ENCODE measurements around the gene FASTK. TPM values are rescaled to one million over a fixed set of nuclear protein-coding genes. Genes with fewer than 3 reads are reported as not detected.

FASTK gene
- total RNA-seq, 1 experiment from 2014 or later = 95.0 TPM

DNA sequence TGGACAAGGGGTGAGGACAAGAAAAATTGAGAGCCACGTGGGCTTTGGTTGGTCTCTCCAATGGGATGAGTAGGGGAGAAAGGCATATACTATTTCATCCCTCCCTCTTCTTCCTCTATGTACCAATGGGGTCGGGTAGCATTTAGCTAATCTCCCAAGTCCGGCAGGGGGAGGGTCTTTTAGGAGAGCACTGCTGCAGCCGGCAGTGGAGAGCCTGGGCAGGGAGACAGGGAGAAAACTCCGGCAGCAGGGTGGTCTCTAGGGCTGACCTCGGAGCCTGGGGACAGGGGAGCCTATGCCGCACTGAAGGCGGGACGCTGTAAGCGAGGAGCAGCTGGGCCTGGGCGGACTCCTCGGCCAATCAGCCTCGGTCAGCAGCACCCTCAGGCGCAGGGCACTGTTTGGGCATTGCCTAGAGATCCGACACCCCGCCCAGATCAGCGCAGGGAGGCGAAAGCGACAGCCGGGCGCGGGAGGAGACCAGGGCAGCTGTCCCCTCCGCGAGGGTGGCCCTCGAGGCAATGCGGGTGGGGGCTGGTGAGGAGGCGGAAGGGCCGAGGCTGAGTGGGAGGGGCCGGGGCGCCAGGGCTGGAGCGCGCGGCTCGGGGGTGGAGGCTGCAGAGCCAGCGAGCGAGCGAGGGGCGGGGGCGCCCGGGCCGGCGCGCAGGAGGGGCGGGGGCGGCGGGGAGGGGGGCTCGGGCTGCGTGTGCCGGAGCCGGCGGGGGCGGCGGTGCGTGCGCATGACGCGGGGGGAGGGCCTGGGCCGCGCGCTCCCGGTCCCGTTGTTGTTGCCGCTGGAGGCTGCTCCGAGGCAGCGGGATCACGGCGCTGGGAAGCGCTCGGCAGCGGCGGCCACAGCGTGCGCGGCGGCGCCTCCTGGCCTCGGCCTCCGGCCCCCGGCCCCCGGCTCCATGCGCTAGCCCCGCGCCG, 5.3 kb upstream of the FASTK start, which contains the start of gene AGAP3:
Gene AGAP3, plus strand, starts transcription at position 785 of the 930 bp plus-strand sequence. CDS start 267 bp downstream, outside the sequence.
- Histone ChIP-seq H3K36me3 (ENCODE audit: control insufficient read depth, insufficient read depth, low read length) (no peaks in the 10 kb centered on the region; the same call in 1 of the 2 replicates), H3K4me3 (ENCODE audit: low read depth in 2 of 2, low read length in 2 of 2) (peak within 1 kb of the TSS; percentile 88 to 93), H3K27ac (ENCODE audit: low read length) (peak within 1 kb of the TSS; percentile 83), H3K4me1 (ENCODE audit: control insufficient read depth, insufficient read depth, low read length) (peaks cover 42% of the 10 kb centered on the region), H3K9me3 (ENCODE audit: control insufficient read depth, insufficient read depth, low read depth, low read length) (no peaks in the 10 kb centered on the region), H3K27me3 (ENCODE audit: control insufficient read depth, insufficient read depth, low read length) (no peaks in the 10 kb centered on the region)
- CTCF ChIA-PET = interaction anchor here (1.1 kb wide), 1 partner anchor 18 kb away, joined by 3 read pairs; no protein-coding TSS in a partner anchor
- TF ChIP-seq SIN3A (IDR thresholded peaks at IDR 0.05; ENCODE audit: borderline replicate concordance, insufficient read depth, low read depth, low read length) = 0 out of 2 replicates have a peak, but pooled peaks have one; percentile 50
- TF ChIP-seq POLR2AphosphoS5 (IDR thresholded peaks at IDR 0.05; ENCODE audit: low read depth, low read length) = peak; percentile 68
- TF ChIP-seq TCF7L2 (IDR thresholded peaks at IDR 0.05; ENCODE audit: low read depth, low read length) = no peak
- TF ChIP-seq REST (IDR thresholded peaks at IDR 0.05; ENCODE audit: insufficient read depth in 1 of 2, low read depth in 2 of 2, low read length in 1 of 2) = no peak
- TF ChIP-seq, protein P1, sequence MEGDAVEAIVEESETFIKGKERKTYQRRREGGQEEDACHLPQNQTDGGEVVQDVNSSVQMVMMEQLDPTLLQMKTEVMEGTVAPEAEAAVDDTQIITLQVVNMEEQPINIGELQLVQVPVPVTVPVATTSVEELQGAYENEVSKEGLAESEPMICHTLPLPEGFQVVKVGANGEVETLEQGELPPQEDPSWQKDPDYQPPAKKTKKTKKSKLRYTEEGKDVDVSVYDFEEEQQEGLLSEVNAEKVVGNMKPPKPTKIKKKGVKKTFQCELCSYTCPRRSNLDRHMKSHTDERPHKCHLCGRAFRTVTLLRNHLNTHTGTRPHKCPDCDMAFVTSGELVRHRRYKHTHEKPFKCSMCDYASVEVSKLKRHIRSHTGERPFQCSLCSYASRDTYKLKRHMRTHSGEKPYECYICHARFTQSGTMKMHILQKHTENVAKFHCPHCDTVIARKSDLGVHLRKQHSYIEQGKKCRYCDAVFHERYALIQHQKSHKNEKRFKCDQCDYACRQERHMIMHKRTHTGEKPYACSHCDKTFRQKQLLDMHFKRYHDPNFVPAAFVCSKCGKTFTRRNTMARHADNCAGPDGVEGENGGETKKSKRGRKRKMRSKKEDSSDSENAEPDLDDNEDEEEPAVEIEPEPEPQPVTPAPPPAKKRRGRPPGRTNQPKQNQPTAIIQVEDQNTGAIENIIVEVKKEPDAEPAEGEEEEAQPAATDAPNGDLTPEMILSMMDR (IDR thresholded peaks at IDR 0.05) = no peak
- in situ Hi-C loops (cut with HindIII; ENCODE audit: low pct_unique_long_range_greater_than_20kb, low sequenced_read_pairs) = no loop called here
- DNase-seq (ENCODE audit: low read depth, low spot score) = no peak
- intact Hi-C loops (cut with micrococcal nuclease; ENCODE audit: unreplicated experiment) = no loop called here
- POLR2A ChIA-PET = interaction anchor here (1.2 kb wide), 1 partner anchor 25 kb away, joined by 6 read pairs; no protein-coding TSS in a partner anchor
- ATAC-seq = peak; percentile 65
- no TSS peak for BruUV-seq (replicated peaks)

DNA sequence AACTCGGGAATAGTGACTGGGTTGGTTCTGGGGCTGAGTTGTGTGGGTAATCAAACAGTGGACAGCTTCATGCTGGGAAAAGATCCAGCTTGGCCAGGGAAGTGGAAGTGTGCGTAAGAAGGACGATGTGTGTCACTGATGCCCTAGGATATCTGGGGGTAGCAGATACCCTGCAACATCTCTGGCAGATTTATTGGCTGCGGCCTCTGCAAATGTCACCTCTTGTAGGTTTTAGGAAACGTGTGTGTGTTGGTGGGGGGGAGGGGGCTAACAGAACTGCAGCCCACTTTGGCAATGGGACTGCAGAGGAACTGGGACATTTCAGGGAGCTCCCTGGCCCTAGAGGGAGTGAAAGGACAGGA, 4.7 kb upstream of the FASTK start:
- in situ Hi-C loops (cut with HindIII; ENCODE audit: low pct_unique_long_range_greater_than_20kb, low sequenced_read_pairs) = no loop called here
- POLR2A ChIA-PET = interaction anchor here (1.2 kb wide), 1 partner anchor 24 kb away, joined by 6 read pairs; no protein-coding TSS in a partner anchor

More for the DNA sequence above, 4.7 kb upstream of the FASTK start:
- DNase-seq (ENCODE audit: low read depth, low spot score) = no peak
- Histone ChIP-seq H3K27ac (ENCODE audit: low read length) (peak overlapping the region; percentile 83), H3K27me3 (ENCODE audit: control insufficient read depth, insufficient read depth, low read length) (no peaks in the 10 kb centered on the region), H3K36me3 (ENCODE audit: control insufficient read depth, insufficient read depth, low read length) (no peaks in the 10 kb centered on the region; the same call in 1 of the 2 replicates), H3K4me3 (ENCODE audit: low read depth in 2 of 2, low read length in 2 of 2) (peak overlapping the region; percentile 63 to 93), H3K9me3 (ENCODE audit: control insufficient read depth, insufficient read depth, low read depth, low read length) (no peaks in the 10 kb centered on the region), H3K4me1 (ENCODE audit: control insufficient read depth, insufficient read depth, low read length) (peaks cover 40% of the 10 kb centered on the region)
- CTCF ChIA-PET = interaction anchor here (1.1 kb wide), 1 partner anchor 17 kb away, joined by 3 read pairs; no protein-coding TSS in a partner anchor
- no TSS peak for BruUV-seq (replicated peaks)
- no peak for ATAC-seq
- TF ChIP-seq REST (IDR thresholded peaks at IDR 0.05; ENCODE audit: insufficient read depth in 1 of 2, low read depth in 2 of 2, low read length in 1 of 2) (no peak), POLR2AphosphoS5 (IDR thresholded peaks at IDR 0.05; ENCODE audit: low read depth, low read length) (no peak), SIN3A (IDR thresholded peaks at IDR 0.05; ENCODE audit: borderline replicate concordance, insufficient read depth, low read depth, low read length) (no peak), TCF7L2 (IDR thresholded peaks at IDR 0.05; ENCODE audit: low read depth, low read length) (no peak)
- TF ChIP-seq, protein P1 (IDR thresholded peaks at IDR 0.05) = no peak
- intact Hi-C loops (cut with micrococcal nuclease; ENCODE audit: unreplicated experiment) = no loop called here
